HL-60 (cell line): ENCODE measurements around the gene KCND1.

ENCODE experiments used
- CTCF ChIP-seq: IDR thresholded peaks from one replicate; pipeline ENCODE4 v1.5.1; 2011; ENCODE audit warnings: low read length, control low read depth, inconsistent platforms; ENCODE audit not compliant: insufficient read depth
- GABPA ChIP-seq: IDR thresholded peaks from 2 replicates; pipeline ENCODE4 v1.6.1; 2012; ENCODE audit warnings: low read depth
- POLR2AphosphoS5 ChIP-seq: IDR thresholded peaks from 2 replicates; pipeline ENCODE4 v1.6.1; 2012; ENCODE audit warnings: low read depth
- TF ChIP-seq, protein P1 (sequence below): IDR thresholded peaks from 2 replicates; pipeline ENCODE4 v1.6.1; 2012; ENCODE audit warnings: low read depth; ENCODE audit not compliant: insufficient replicate concordance

DNA sequence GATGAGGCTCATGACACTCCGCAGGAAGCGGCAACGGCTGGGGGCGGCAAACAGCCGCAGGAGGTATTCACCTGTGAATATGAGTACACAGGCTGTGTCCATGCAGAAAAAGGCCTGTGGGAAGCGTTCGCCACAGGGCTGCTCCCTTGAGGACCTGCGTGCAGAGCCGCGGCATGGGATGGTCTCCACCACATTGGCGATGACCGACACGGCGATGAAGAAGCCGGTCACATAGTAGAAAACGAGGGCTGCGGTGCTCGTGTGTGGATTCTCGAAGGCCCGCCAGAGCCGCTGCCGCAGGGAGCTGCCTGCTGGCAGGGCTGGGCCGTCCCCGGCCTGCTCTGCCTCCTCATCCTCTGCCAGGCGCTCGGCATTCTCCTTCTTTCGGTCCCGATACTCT, 2.2 kb downstream of the KCND1 start:
- TF ChIP-seq CTCF (no peak), GABPA (no peak), POLR2AphosphoS5 (no peak)
- TF ChIP-seq, protein P1, sequence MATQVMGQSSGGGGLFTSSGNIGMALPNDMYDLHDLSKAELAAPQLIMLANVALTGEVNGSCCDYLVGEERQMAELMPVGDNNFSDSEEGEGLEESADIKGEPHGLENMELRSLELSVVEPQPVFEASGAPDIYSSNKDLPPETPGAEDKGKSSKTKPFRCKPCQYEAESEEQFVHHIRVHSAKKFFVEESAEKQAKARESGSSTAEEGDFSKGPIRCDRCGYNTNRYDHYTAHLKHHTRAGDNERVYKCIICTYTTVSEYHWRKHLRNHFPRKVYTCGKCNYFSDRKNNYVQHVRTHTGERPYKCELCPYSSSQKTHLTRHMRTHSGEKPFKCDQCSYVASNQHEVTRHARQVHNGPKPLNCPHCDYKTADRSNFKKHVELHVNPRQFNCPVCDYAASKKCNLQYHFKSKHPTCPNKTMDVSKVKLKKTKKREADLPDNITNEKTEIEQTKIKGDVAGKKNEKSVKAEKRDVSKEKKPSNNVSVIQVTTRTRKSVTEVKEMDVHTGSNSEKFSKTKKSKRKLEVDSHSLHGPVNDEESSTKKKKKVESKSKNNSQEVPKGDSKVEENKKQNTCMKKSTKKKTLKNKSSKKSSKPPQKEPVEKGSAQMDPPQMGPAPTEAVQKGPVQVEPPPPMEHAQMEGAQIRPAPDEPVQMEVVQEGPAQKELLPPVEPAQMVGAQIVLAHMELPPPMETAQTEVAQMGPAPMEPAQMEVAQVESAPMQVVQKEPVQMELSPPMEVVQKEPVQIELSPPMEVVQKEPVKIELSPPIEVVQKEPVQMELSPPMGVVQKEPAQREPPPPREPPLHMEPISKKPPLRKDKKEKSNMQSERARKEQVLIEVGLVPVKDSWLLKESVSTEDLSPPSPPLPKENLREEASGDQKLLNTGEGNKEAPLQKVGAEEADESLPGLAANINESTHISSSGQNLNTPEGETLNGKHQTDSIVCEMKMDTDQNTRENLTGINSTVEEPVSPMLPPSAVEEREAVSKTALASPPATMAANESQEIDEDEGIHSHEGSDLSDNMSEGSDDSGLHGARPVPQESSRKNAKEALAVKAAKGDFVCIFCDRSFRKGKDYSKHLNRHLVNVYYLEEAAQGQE, result no peak
